Testis (tissue), 2 donors: ENCODE measurements around the gene GPR162.

ENCODE experiments used
- POLR2A ChIP-seq: fragments of 450-650 bp; IDR thresholded peaks from one replicate; pipeline ENCODE4 v1.6.1; 2017; ENCODE audit warnings: antibody characterized with exemption, mild to moderate bottlenecking, moderate library complexity
- TF ChIP-seq, protein P1 (sequence below), 3 experiments: fragments of 450-650 bp in 2 of 3; fragments of 200-600 bp in 1 of 3; sonication (generic) in 1 of 3; IDR thresholded peaks; one replicate each; pipeline ENCODE4 v1.5.1; 2016 to 2019; ENCODE audit warnings: antibody characterized with exemption in 3 of 3, mild to moderate bottlenecking in 2 of 3, moderate library complexity in 1 of 3

DNA sequence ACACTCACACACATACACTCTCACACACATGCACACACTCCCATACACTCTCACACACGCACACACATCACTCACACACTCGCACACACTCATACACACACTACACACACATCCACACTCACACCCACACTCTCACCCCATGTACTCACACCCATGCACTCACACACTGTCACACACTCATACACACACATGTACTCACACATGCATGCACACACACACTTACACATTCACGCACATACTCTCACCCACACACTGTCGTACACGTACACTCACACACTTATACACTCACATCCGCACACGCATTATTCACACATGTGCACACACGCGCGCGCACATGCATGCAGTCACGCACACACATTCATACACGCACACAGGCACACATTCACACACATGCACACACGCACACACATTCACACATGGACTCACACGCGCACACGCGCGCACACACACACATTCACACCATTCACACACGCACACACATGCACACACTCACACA, 3.9 kb upstream of the GPR162 start:
- TF ChIP-seq, protein P1, sequence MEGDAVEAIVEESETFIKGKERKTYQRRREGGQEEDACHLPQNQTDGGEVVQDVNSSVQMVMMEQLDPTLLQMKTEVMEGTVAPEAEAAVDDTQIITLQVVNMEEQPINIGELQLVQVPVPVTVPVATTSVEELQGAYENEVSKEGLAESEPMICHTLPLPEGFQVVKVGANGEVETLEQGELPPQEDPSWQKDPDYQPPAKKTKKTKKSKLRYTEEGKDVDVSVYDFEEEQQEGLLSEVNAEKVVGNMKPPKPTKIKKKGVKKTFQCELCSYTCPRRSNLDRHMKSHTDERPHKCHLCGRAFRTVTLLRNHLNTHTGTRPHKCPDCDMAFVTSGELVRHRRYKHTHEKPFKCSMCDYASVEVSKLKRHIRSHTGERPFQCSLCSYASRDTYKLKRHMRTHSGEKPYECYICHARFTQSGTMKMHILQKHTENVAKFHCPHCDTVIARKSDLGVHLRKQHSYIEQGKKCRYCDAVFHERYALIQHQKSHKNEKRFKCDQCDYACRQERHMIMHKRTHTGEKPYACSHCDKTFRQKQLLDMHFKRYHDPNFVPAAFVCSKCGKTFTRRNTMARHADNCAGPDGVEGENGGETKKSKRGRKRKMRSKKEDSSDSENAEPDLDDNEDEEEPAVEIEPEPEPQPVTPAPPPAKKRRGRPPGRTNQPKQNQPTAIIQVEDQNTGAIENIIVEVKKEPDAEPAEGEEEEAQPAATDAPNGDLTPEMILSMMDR (IDR thresholded peaks at IDR 0.05): no peak
- TF ChIP-seq POLR2A: no peak
